ENCODE results near the gene SPEN.
"Not testable (repeated sequence)": the region's sequence is repeated elsewhere in the genome, so short reads cannot be mapped to it uniquely, and the experiment has no call there.

The SPEN gene

GRCh38 chr1:15833069-15833679 is 14.3 kb upstream of the SPEN start:
- DNase-seq (ENCODE audit: low read depth in 2 of 2, low spot score in 1 of 2), result no peak

GRCh38 chr1:15833842-15834405 is 13.6 kb upstream of the SPEN start:
- no peak for DNase-seq (ENCODE audit: low read depth in 2 of 2, low spot score in 1 of 2)

- peak; percentile 64 to 83 for DNase-seq (ENCODE audit: low read depth in 2 of 2, low spot score in 1 of 2)
Observed at GRCh38 chr1:15834406-15835204, 12.9 kb upstream of the SPEN start.

GRCh38 chr1:15835205-15835740 is 12.2 kb upstream of the SPEN start:
- DNase-seq (ENCODE audit: low read depth in 2 of 2, low spot score in 1 of 2), result no peak

- peak; percentile 97 to 99 for DNase-seq (ENCODE audit: low read depth in 2 of 2, low spot score in 1 of 2)
Observed at GRCh38 chr1:15835741-15836510, 11.6 kb upstream of the SPEN start.

GRCh38 chr1:15836511-15836771 is 11.1 kb upstream of the SPEN start:
- not testable (repeated sequence) for DNase-seq (ENCODE audit: low read depth in 2 of 2, low spot score in 1 of 2)

- no peak for DNase-seq (ENCODE audit: low read depth in 2 of 2, low spot score in 1 of 2)
Observed at GRCh38 chr1:15836772-15837669, 10.5 kb upstream of the SPEN start.

- DNase-seq (ENCODE audit: low read depth in 2 of 2, low spot score in 1 of 2), result no peak
Observed at GRCh38 chr1:15837931-15838330, 9.6 kb upstream of the SPEN start.

- no peak for DNase-seq (ENCODE audit: low read depth in 2 of 2, low spot score in 1 of 2)
Observed at GRCh38 chr1:15838721-15839120, 8.8 kb upstream of the SPEN start.

- no peak for DNase-seq (ENCODE audit: low read depth in 2 of 2, low spot score in 1 of 2)
Observed at GRCh38 chr1:15843826-15844572, 3.5 kb upstream of the SPEN start.

GRCh38 chr1:15846056-15846455 is 1.5 kb upstream of the SPEN start:
- not testable (repeated sequence) for DNase-seq (ENCODE audit: low read depth in 2 of 2, low spot score in 1 of 2)

- no peak for DNase-seq (ENCODE audit: low read depth in 2 of 2, low spot score in 1 of 2)
Observed at GRCh38 chr1:15847893-15848142, 311 bp downstream of the SPEN start.

- DNase-seq (ENCODE audit: low read depth in 2 of 2, low spot score in 1 of 2), result no peak
Observed at GRCh38 chr1:15848143-15848928, 829 bp downstream of the SPEN start.

- DNase-seq (ENCODE audit: low read depth in 2 of 2, low spot score in 1 of 2), result no peak
Observed at GRCh38 chr1:15848929-15849774, 1.6 kb downstream of the SPEN start.

- DNase-seq (ENCODE audit: low read depth in 2 of 2, low spot score in 1 of 2), result no peak
Observed at GRCh38 chr1:15849775-15850324, 2.3 kb downstream of the SPEN start.

GRCh38 chr1:15850471-15851001 is 3.0 kb downstream of the SPEN start:
- no peak for DNase-seq (ENCODE audit: low read depth in 2 of 2, low spot score in 1 of 2)

- no peak for DNase-seq (ENCODE audit: low read depth in 2 of 2, low spot score in 1 of 2)
Observed at GRCh38 chr1:15851210-15852035, 3.9 kb downstream of the SPEN start.
